Neural crest cell (in vitro differentiated cells): Measurements from ENCODE around the gene NF1. TPM values are rescaled to one million over a fixed set of nuclear protein-coding genes. Genes with fewer than 3 reads are reported as not detected.

Experiments
- DNase-seq: peaks from one replicate; pipeline ENCODE4 v3.0.0; 2021; ENCODE audit warnings: low read depth, mixed read lengths, low spot score
- H3K27ac Mint-ChIP-seq: one replicate; pipeline ENCODE4 v1.8.0; 2021; ENCODE audit warnings: mild to moderate bottlenecking, mixed read lengths; ENCODE audit not compliant: unreplicated experiment
- H3K27me3 Mint-ChIP-seq: 2 replicates; pipeline ENCODE4 v1.8.0; 2021; ENCODE audit warnings: low read depth, mild to moderate bottlenecking, mixed read lengths
- H3K36me3 Mint-ChIP-seq: 2 replicates; pipeline ENCODE4 v1.8.0; 2021; ENCODE audit warnings: low read depth, mild to moderate bottlenecking, mixed read lengths
- H3K4me1 Mint-ChIP-seq: 2 replicates; pipeline ENCODE4 v1.8.0; 2021; ENCODE audit warnings: mixed read lengths
- H3K4me3 Mint-ChIP-seq: one replicate; pipeline ENCODE4 v1.8.0; 2021; ENCODE audit warnings: mild to moderate bottlenecking, mixed read lengths
- H3K9me3 Mint-ChIP-seq: 2 replicates; pipeline ENCODE4 v1.8.0; 2021; ENCODE audit warnings: mixed read lengths
- total RNA-seq: library from RNA; stranded (reverse); gene quantifications from 2 replicates; pipeline ENCODE4 v1.2.1, GENCODE V29; 2021
- TF ChIP-seq, protein P1 (sequence below): fragments of 200-600 bp; sonication (generic); conservative IDR thresholded peaks from 2 replicates; pipeline ENCODE4 v1.5.0; 2021; ENCODE audit warnings: antibody characterized with exemption, mild to moderate bottlenecking

Gene NF1
- total RNA-seq, 1 donor from 2014 or later = 60.6 TPM

- no peaks in the 10 kb centered on the region for H3K9me3 Mint-ChIP-seq
- H3K4me3 Mint-ChIP-seq = peak overlapping the region; percentile 87
- no peak overlapping the region for H3K27ac Mint-ChIP-seq
- peaks cover 56% of the 10 kb centered on the region for H3K27me3 Mint-ChIP-seq
- no peaks in the 10 kb centered on the region for H3K36me3 Mint-ChIP-seq
- no peak for DNase-seq
- H3K4me1 Mint-ChIP-seq = peaks cover 18% of the 10 kb centered on the region
- TF ChIP-seq, protein P1, sequence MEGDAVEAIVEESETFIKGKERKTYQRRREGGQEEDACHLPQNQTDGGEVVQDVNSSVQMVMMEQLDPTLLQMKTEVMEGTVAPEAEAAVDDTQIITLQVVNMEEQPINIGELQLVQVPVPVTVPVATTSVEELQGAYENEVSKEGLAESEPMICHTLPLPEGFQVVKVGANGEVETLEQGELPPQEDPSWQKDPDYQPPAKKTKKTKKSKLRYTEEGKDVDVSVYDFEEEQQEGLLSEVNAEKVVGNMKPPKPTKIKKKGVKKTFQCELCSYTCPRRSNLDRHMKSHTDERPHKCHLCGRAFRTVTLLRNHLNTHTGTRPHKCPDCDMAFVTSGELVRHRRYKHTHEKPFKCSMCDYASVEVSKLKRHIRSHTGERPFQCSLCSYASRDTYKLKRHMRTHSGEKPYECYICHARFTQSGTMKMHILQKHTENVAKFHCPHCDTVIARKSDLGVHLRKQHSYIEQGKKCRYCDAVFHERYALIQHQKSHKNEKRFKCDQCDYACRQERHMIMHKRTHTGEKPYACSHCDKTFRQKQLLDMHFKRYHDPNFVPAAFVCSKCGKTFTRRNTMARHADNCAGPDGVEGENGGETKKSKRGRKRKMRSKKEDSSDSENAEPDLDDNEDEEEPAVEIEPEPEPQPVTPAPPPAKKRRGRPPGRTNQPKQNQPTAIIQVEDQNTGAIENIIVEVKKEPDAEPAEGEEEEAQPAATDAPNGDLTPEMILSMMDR = peak; percentile 19
Measured at GRCh38 chr17:31389657-31390381, 295.0 kb downstream of the NF1 start.

- TF ChIP-seq, protein P1 = no peak
- H3K27ac Mint-ChIP-seq = no peak overlapping the region
- peaks cover 59% of the 10 kb centered on the region for H3K27me3 Mint-ChIP-seq
- H3K4me1 Mint-ChIP-seq = peaks cover 18% of the 10 kb centered on the region
- no peaks in the 10 kb centered on the region for H3K36me3 Mint-ChIP-seq
- DNase-seq = no peak
- H3K9me3 Mint-ChIP-seq = no peaks in the 10 kb centered on the region
- peak overlapping the region; percentile 87 for H3K4me3 Mint-ChIP-seq
Measured at GRCh38 chr17:31390426-31390747, 295.6 kb downstream of the NF1 start.

DNA sequence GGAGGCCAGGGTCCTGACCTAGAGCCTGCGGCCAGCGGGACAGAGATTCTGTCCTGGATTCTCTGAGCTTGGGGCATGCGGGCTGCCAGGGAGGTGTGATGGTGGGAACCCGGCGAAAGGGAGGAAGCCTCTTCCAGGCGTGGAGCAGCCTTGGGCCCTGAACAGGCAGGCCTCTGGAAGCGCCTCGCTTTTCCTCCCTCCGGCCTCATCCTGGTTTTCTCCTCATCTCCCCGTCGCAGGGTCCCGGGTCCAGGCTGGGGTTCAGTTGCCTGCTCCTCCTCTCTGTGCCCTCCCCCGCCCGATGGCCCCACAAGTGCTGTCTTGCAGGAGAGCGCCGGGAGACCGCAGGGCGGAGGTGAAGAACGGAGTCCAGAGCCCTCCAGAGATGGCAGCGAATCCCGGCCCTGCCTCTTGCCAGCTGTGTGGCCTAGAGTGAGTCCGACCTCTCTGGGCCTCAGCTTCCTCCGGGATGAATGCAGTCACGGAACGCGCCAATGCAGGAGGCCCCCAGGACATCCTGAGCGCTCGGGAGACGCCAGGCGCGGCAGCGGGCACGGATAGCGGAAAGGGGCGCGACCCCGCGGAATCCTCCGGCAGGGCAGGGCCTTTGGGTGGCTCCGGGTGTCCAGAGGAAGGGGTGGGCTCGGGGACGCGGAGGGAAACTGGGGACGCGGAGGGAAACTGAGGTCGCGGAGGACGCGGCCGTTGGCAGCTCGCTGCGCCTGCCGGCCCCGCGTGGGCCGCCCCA, 296.1 kb downstream of the NF1 start:
- Mint-ChIP-seq H3K9me3 (no peaks in the 10 kb centered on the region), H3K27me3 (peaks cover 63% of the 10 kb centered on the region), H3K27ac (no peak overlapping the region), H3K4me1 (peaks cover 18% of the 10 kb centered on the region), H3K4me3 (peak overlapping the region; percentile 87), H3K36me3 (no peaks in the 10 kb centered on the region)
- TF ChIP-seq, protein P1 = no peak
- DNase-seq = no peak

- TF ChIP-seq, protein P1 = no peak
- Mint-ChIP-seq H3K4me1 (peaks cover 18% of the 10 kb centered on the region), H3K36me3 (no peaks in the 10 kb centered on the region), H3K27me3 (peaks cover 66% of the 10 kb centered on the region), H3K27ac (no peak within 1 kb of the TSS), H3K9me3 (no peaks in the 10 kb centered on the region), H3K4me3 (peak within 1 kb of the TSS; percentile 87)
- DNase-seq = no peak
Measured at GRCh38 chr17:31391496-31391949, 296.7 kb downstream of the NF1 start, which contains the start of gene RAB11FIP4. Gene RAB11FIP4, plus strand, starts transcription at chr17:31391675. Its CDS starts 178 bp downstream, at chr17:31391853.

GRCh38 chr17:31392002-31392855, 297.5 kb downstream of the NF1 start:
- H3K4me1 Mint-ChIP-seq = peaks cover 18% of the 10 kb centered on the region
- H3K36me3 Mint-ChIP-seq = no peaks in the 10 kb centered on the region
- H3K9me3 Mint-ChIP-seq = no peaks in the 10 kb centered on the region
- H3K27me3 Mint-ChIP-seq = peaks cover 72% of the 10 kb centered on the region
- TF ChIP-seq, protein P1 = no peak
- peak overlapping the region; percentile 80 for H3K4me3 Mint-ChIP-seq
- DNase-seq = no peak
- H3K27ac Mint-ChIP-seq = no peak overlapping the region
